Activated CD8-positive, alpha-beta memory T cell treated with anti-CD3 and anti-CD28 coated beads for 24 hours (primary cell): ENCODE results near the gene FBXW8.

Source experiments
- DNase-seq: peaks from one replicate; pipeline ENCODE4 v3.0.0-alpha.2; 2020

The FBXW8 gene

DNA sequence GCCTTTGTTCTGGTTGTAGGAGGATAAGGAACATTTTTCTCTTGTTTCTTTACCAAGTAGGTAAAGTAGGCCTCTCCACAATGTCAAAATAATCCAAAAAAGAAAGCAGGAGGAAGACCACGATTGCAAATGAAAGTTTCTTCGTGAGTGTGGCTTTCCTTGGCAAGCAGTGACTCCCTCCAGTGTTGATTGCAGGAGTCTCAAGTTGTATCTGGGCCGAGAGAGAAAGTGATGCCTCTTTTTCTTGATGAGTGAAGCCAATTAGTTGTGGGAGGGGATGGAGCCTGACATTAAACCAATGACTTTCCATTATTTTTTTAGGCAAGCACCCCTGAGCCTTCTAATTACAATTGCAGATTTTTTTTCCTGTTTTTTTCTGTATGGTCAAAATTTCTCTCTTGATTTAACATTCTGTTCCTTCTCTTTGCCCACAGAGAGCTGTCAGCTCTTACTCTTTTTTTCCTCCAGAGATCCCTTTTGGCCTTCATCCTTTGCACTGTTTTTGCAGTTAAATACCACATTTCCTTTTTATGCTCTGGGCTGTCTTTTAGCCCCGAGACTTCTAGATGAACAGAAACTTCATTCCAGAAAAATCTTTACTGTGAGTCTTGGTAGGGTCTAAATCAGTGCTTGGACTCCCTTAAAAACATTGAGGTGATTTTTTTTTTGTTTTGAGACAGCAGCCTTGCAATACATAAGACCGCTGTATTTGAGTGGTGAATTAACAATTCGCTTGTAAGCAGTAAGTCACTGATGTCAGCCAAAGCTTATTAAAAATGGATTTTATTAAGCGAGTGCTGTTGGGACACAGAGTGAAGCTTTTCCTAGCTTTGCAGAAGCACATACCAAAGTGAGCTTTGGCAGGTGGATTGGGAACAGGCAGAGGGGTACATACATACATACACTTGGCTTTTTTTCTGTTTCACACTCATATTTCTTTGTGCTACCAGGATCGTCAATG is 15.8 kb downstream of the FBXW8 start:
- DNase-seq, result no peak

GRCh38 chr12:116927244-116927940 is 16.6 kb downstream of the FBXW8 start:
- DNase-seq, result no peak

DNA sequence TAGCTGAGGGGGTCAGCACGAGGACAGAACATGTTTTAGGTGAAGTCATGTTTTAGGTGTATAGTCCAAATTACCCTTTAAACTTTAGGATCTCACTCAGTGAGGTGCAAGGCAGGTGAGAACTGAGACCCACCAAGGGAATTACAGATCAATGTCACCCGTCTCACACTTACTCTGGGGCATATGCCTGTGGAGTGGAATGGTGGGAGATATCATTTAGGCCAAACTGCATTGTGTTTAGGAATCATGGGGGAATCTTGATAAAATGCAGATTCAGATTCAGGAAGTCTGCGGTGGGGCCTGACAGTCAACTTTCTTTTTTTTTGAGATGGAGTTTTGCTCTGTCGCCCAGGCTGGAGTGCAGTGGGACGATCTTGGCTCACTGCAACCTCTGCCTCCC is 17.8 kb downstream of the FBXW8 start:
- no peak for DNase-seq

- no peak for DNase-seq
These were observed 19.1 kb downstream of the FBXW8 start for GRCh38 chr12:116929885-116930284.

DNA sequence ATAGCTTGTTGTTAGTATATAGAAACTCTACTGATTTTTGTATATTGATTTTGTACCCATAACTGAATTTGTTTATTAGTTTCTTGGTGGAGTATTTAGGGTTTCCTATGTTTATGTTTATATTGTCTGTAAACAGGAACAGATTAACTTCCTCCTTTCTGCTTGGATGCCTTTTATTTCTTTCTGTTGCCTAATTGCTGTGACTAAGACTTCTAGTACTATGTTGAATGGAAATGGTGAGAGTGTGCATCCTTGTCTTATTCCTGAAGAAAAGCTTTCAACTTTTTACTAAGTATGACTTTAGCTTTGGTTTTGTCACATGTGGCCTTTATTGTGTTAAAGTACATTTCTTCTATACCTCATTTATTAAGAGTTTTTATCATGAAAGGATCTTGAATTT is 20.9 kb downstream of the FBXW8 start:
- DNase-seq, result no peak

GRCh38 chr12:116933091-116933490 is 22.3 kb downstream of the FBXW8 start:
- no peak for DNase-seq

- DNase-seq, result no peak
These were observed 22.9 kb downstream of the FBXW8 start for GRCh38 chr12:116933512-116934246.

DNA sequence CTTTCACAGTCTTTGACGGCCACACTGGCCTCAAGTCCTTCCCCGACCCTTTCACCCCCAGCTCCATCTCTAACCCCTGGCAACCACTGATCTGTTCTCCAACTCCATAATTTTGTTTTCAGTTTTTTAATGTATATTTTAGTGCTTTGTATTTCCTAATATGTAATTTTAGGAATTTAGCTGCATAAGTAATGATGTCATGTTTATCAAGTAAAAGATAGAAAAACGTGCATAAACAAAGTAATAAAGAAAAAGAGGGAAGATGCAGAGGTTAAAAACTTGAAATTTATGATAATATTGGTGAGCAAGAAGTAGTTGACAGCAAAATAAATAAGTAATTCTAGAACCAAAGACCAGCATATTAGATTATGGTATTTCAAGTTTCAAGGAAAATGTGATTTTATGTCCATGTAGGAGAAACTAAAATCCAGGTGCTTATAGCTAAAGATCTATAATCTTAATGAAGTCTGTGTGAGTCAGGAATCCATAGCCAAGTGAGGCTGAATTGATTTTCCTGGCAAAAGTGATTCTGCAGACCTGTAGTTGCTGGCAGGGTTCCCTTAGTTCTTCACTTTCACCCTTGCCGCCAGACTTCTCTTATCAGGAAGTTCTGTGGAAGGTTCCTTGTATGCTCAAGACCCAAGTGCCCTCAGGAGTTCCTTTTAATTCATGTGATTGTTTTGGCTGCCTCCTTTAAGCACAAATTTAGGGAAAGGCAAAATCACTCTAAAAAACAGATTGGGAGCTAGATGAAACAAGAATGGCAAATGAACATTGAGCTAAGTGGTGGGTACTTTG is 24.4 kb downstream of the FBXW8 start:
- no peak for DNase-seq

DNA sequence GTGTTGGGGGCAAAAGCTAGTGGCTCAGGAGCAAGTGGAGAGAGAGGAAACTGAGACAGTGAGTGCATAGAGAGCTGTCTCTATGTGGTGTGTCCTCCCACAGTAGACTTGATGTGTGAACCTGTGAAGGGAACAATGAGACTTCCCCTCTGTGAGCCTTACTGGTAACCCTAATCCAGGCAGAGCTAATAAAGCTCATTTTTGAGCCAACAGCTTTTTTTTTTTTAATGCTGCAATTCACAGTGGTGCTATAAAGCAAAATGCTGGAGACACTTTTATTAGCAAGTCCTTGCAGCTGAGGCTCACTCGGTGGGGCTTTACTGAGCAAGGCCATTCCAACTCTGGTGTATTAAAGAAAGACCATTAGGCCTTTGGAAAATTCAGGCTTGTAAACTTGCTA is 26.9 kb downstream of the FBXW8 start:
- no peak for DNase-seq

DNA sequence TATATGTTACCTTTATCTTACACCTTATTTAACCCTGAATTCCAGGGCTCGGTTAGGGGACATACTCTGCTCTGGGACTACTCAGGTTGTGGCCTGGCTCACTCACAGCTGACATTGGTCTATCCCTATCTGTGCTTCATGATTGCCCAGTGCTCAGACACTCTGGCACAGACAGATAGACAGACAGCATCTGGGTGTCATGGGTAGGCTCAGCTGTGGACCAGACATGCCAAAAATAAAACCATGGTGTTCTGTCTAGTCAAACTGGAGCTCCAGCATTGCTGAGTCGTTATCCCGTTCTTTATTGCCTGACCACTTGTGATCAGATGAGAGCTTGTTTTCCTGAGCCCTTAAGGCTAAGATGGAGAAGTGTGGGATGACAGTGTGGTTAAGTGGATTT is 29.0 kb downstream of the FBXW8 start:
- DNase-seq, result no peak

- DNase-seq, result no peak
These were observed 30.4 kb downstream of the FBXW8 start for GRCh38 chr12:116941188-116941587.

GRCh38 chr12:116943419-116944372 is 32.9 kb downstream of the FBXW8 start:
- no peak for DNase-seq

- no peak for DNase-seq
These were observed 35.3 kb downstream of the FBXW8 start for GRCh38 chr12:116945886-116946550.

GRCh38 chr12:116948298-116948697 is 37.5 kb downstream of the FBXW8 start:
- DNase-seq, result no peak

- no peak for DNase-seq
These were observed 40.0 kb downstream of the FBXW8 start for GRCh38 chr12:116950628-116951325.

DNA sequence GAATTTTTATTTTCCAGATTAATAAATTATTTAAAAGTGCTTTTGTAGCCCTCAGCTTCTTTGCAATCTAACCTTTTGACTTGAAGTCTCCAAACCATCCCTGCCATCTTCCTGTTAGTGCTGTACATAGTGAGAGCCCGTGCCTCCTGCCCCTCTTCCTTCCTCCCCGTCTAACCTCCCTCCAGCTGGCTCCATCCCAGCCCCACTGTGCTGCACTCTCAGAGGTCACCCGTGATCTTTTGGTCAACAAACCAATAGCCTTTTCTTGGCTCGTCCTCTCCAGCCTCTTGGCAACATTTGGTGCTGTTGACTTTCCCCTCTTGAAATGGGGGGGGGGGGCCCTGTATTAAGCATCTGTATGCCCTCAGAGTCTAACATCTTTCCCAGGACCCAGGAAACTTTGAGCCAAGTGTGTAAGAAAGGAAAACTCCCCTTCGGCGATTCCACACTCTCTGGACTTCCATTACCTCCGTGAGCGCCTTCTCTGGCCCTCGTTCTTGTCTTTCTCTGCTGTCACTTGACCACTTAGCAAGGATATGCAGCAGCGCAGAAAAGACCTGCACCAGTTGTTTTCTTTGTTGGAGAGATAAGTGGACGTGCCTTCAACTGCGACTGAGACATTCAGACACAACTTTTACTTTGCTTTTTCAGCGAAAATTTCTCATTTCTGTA is 44.1 kb downstream of the FBXW8 start:
- no peak for DNase-seq

GRCh38 chr12:116955382-116956021 is 44.8 kb downstream of the FBXW8 start:
- no peak for DNase-seq

GRCh38 chr12:116958402-116959197 is 47.9 kb downstream of the FBXW8 start:
- no peak for DNase-seq

DNA sequence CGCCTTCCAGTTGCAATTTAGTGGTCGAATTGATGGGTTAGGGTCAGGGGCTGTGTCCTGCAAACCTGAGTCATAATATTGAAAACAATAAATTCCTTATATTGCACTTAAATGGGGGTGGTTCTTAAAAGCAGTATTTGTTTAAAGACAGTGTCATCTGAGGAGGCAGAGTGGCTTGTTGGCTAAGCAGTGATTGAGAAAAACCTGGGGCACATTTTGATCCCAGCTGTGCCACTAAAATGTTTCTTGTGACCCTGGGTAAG is 48.4 kb downstream of the FBXW8 start:
- DNase-seq, result no peak
